ENCODE measurements around the gene TPH1.

The TPH1 gene

GRCh38 chr11:18046116-18046777 lies at the start of gene TPH1:
Gene TPH1 (minus strand): TSS chr11:18046269. CDS start chr11:18040762, 5,507 bp downstream.
- no peak for DNase-seq (ENCODE audit: low read depth in 2 of 3, low spot score in 1 of 3)

DNA sequence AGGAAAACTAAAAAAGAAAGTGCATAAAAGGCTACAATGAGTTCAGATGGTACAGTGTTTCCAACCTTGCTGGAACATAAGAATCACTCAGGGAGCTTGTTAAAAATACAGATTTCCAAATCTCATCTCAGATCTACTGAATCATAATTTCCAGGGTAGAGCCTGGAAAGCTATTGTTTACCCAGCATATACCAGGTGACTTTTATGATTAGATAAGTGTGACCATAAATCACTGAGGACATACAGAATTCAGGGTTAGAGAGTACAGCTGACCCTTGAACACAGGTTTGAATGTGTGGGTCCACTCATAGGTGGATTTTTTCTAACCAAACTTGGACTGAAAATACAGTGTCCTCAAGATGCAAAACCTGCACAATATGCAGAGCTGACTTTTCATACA lies 47.9 kb upstream of the TPH1 start:
- no peak for DNase-seq (ENCODE audit: low read depth in 2 of 3, low spot score in 1 of 3)

GRCh38 chr11:18091731-18092130 lies 45.7 kb upstream of the TPH1 start:
- no peak for DNase-seq (ENCODE audit: low read depth in 2 of 3, low spot score in 1 of 3)

DNA sequence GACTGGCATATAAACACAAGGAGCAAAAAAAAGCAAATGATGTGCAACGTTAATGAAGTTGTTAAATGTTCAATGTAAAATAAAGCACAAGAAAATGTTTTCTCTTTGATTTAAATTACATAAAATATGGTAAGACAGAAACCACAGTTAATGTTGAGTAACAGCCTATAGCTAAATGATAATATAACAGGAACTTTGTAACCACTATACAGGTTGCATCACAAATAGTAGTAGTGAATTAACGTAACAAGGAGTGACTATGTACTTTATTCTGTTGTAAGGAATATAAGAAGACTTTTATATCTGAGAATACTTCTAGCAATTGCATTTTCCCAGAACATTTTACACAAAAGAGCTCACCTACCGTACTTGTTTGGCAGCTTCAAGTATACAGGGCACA lies 42.9 kb upstream of the TPH1 start:
- no peak for DNase-seq (ENCODE audit: low read depth in 2 of 3, low spot score in 1 of 3)

DNA sequence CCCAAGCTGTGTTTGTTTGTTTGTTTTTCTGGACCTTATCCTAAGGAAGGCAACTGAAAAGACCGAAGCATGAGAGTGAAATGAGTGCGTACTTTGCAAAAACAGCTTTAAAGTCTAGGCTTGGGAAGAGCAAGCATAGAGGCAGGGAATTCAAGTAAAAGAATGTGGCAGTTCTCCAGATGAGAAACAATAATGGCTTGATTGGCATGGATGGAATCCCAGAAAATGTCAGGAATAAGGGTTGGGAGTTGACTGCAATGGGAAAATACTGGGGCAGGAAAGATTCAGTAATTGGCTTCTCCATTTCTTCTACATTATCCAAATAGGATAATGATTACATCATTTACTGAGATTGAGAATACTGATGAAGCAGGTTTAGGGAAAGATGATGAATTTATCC lies 42.3 kb upstream of the TPH1 start:
- DNase-seq (ENCODE audit: low read depth in 2 of 3, low spot score in 1 of 3) = no peak

GRCh38 chr11:18081551-18081950 lies 35.5 kb upstream of the TPH1 start:
- no peak for DNase-seq (ENCODE audit: low read depth in 2 of 3, low spot score in 1 of 3)

GRCh38 chr11:18080451-18080850 lies 34.4 kb upstream of the TPH1 start:
- DNase-seq (ENCODE audit: low read depth in 2 of 3, low spot score in 1 of 3) = no peak

GRCh38 chr11:18078909-18079308 lies 32.8 kb upstream of the TPH1 start:
- DNase-seq (ENCODE audit: low read depth in 2 of 3, low spot score in 1 of 3) = no peak

- no peak for DNase-seq (ENCODE audit: low read depth in 2 of 3, low spot score in 1 of 3)
Measured at GRCh38 chr11:18075444-18075843, 29.4 kb upstream of the TPH1 start.

DNA sequence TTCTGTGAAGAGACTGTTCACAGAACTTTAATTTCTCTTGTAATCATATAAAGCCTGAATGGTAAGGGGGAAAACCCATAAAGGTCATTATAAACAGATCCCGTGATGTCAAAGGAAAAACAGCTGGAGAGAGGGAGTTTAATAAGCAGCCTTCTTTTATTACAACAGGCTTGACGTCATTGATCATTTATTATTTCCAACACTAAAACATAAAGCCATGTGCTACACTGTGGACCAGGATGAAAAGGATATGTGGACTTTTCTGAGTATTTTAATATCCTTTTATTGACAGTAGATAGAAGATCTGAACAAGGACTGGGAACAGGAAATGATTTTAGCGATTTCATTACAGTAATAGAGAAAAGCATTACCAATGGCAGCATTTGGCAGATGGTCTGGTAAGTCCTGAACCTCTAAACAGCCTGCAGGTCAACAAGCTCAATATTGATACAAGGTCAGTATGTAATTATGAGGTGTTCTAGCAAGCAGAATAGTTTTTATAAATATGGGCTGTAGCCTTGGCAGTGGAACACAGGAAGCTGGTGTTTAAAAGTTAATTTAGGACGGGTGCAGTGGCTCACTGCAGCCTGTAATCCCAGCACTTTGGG lies 25.1 kb upstream of the TPH1 start:
- DNase-seq (ENCODE audit: low read depth in 2 of 3, low spot score in 1 of 3) = no peak

- DNase-seq (ENCODE audit: low read depth in 2 of 3, low spot score in 1 of 3) = no peak
Measured at GRCh38 chr11:18067372-18067771, 21.3 kb upstream of the TPH1 start.

DNA sequence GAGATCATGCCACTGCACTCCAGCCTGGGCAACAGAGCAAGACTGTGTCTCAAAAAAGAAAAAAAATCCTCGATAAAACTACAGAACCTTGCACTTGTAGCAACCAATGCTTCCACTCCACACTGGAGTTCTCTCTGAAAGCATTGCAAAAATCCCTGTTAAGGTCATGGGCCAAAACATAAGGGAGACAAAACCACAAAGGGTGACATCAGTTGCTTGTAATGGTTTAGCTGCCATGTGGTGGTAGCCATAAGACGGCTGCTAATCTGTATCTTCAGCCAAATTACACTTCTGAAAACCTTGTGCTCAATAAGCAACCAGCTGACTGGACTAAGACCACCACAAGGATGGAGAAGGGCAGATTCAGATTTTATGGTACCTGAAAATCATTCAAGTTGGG lies 20.6 kb upstream of the TPH1 start:
- no peak for DNase-seq (ENCODE audit: low read depth in 2 of 3, low spot score in 1 of 3)

DNA sequence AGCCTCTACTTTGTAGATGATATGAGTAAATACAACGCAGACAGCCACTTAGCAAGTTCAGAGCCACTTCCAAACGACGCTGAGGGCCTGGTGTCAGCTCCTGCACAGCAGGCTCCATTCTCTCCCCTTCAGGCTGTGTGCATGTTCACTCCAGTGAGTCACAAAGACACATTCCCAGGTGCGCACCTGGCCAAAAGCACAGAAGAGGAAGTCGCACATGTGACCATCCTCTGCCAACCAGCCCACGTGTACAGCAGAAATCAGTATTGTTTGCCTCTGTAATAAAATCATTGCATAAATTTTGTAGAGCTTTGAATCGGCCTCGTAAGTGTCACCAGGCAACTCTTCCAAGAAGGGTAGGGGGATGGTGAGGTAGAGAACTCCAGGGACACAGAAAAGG lies 19.5 kb upstream of the TPH1 start:
- no peak for DNase-seq (ENCODE audit: low read depth in 2 of 3, low spot score in 1 of 3)

DNA sequence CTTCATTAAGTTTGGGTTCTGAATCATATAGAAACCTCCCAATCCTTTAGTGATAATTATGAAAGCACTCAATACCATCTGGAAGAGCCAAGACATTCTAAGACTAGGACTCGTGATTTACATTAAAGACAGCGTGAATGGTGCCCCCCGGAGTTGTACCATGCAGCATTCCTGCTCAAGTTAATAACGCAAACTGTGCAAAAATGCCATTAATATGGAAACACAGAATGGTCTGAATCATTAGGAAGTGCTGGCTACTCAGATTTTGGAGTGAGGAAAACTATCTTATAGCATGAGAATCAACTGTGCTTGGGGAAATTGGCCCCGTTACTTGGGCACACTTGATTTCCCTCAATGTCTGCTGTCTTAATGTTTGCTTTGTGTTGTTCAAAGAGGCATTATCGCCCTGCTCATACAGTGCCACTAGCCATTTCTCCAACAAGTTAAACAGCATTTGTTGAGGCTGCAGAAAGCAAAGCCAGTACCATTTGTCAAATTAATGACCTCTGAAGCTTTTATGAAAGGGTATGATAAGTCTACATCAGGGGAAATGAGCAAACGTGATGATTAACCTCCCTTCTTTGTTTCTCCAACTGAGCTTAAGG lies 18.5 kb upstream of the TPH1 start:
- DNase-seq (ENCODE audit: low read depth in 2 of 3, low spot score in 1 of 3) = no peak

- no peak for DNase-seq (ENCODE audit: low read depth in 2 of 3, low spot score in 1 of 3)
Measured at GRCh38 chr11:18063862-18064434, 17.9 kb upstream of the TPH1 start.

DNA sequence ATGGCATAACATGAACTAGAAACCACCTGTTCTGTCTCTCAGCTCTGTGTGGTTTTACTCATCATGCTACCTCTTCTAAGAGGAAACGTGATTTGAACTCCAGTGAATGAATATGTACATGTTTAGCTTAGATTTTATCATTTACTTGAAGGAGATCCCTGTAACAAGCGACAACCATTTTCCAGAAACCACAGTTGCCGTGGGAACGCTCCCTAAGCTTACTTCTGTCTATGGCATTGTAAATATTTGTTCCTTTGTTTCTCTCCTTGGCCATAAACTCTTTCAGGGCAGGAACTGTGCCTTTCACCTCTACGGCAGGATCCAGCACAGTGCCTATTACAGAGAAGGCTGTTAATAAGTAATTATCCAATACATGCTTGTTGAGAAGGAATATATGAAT lies 17.1 kb upstream of the TPH1 start:
- no peak for DNase-seq (ENCODE audit: low read depth in 2 of 3, low spot score in 1 of 3)

- no peak for DNase-seq (ENCODE audit: low read depth in 2 of 3, low spot score in 1 of 3)
Measured at GRCh38 chr11:18061351-18061750, 15.3 kb upstream of the TPH1 start.

DNA sequence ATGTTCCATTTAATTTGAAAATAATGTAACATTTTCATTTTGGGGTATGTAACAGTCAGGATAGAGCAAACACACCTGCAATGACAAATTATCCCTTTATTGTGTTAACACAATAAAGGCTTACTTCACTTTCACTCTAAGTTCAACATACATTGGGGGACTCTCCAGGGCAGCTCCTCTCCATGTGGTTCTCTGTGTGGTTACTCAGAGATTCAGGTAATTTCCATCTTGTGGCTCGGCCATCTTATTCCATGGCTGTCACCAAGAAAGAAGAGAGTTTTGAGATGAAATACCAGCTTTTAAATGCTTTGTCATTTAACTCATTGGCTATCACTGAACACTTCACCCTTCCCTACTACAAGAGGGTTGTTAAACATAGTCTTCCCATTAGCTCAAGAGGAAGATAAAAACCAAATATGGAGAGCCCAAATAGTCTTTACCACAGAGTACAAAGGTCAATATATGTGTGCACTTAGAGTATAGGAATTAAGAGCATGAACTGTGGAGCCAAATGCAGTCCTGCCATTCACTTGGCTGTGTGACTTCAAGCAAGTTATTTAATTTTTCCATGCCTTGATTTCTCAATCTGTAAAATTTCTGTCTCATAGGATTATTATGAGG lies 10.6 kb upstream of the TPH1 start:
- DNase-seq (ENCODE audit: low read depth in 2 of 3, low spot score in 1 of 3) = no peak

- DNase-seq (ENCODE audit: low read depth in 2 of 3, low spot score in 1 of 3) = no peak
Measured at GRCh38 chr11:18054511-18055103, 8.5 kb upstream of the TPH1 start.

- DNase-seq (ENCODE audit: low read depth in 2 of 3, low spot score in 1 of 3) = no peak
Measured at GRCh38 chr11:18050848-18051247, 4.8 kb upstream of the TPH1 start.

- no peak for DNase-seq (ENCODE audit: low read depth in 2 of 3, low spot score in 1 of 3)
Measured at GRCh38 chr11:18036456-18036855, 9.6 kb downstream of the TPH1 start.

- no peak for DNase-seq (ENCODE audit: low read depth in 2 of 3, low spot score in 1 of 3)
Measured at GRCh38 chr11:18027475-18027874, 18.6 kb downstream of the TPH1 start.
